Measurements from ENCODE around the gene MAN2C1.
"Not testable (repeated sequence)": the region's sequence is repeated elsewhere in the genome, so short reads cannot be mapped to it uniquely, and the experiment has no call there.

The MAN2C1 gene

DNA sequence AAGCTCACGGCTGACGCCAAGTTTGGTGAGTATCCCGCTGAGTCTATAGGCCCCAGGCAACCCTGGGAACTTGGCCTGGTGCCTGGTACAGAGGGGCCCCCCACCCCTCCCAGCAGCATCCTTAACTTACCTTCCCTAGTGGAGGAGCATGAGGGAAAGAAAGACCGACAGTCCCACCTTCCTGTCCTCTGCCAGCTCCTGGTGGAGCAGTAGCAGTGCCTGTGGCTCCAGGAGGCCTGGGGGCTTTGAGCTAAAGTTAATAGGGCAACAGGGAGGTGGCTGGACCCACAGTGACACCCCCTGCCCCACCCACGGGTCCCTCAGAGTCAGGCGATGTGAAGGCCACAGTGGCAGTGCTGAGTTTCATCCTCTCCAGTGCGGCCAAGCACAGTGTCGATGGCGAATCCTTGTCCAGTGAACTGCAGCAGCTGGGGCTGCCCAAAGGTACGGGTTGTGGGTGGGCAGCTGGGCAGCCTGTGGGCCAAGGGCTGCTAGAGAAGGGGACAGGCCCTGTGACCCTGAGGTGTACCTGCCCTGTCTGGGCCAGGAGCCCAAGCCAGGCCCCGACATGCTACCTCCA is 29.7 kb downstream of the MAN2C1 start:
- CTCF ChIA-PET, result no interaction called here
- DNase-seq (ENCODE audit: extremely low spot score), result no peak
- TF ChIP-seq FOXM1 (IDR thresholded peaks at IDR 0.05; ENCODE audit: borderline replicate concordance), result no peak
- no peak for TF ChIP-seq ELF4 (IDR thresholded peaks at IDR 0.05)
- no peak for TF ChIP-seq BHLHE40 (IDR thresholded peaks at IDR 0.05; ENCODE audit: borderline replicate concordance)
- no peak for TF ChIP-seq L3MBTL2 (conservative IDR thresholded peaks at IDR 0.05)
- no peak for TF ChIP-seq HDGF (IDR thresholded peaks at IDR 0.05; ENCODE audit: borderline replicate concordance)
- no peak for TF ChIP-seq NFRKB (IDR thresholded peaks at IDR 0.05)
- TF ChIP-seq LEF1 (IDR thresholded peaks at IDR 0.05; ENCODE audit: borderline replicate concordance), result no peak
- TF ChIP-seq FOXK2 (IDR thresholded peaks at IDR 0.05), result no peak
- no peak for TF ChIP-seq FOXA1 (IDR thresholded peaks at IDR 0.05)
- TF ChIP-seq SP1 (IDR thresholded peaks at IDR 0.05), result no peak
- TF ChIP-seq ZNF384 (IDR thresholded peaks at IDR 0.05), result no peak
- POLR2A ChIA-PET, result no interaction called here

GRCh38 chr15:75335705-75336355 is 32.6 kb downstream of the MAN2C1 start, which contains the start of gene COMMD4:
Gene COMMD4 (plus strand): TSS chr15:75336063. CDS start chr15:75336090, 27 bp downstream.
- ChIA-PET CTCF (interaction anchor here (1.7 kb wide), 1 partner anchor 32 kb away, joined by 9 read pairs; no protein-coding TSS in a partner anchor), POLR2A (interaction anchor here (0.7 to 2.6 kb wide), 7 partner anchors 12 to 227 kb away, joined by 3 to 17 read pairs (median 3); partner anchors contain the start of genes MAN2C1 and NEIL1)
- peak; percentile 81 for DNase-seq (ENCODE audit: extremely low spot score)
- TF ChIP-seq NFRKB (IDR thresholded peaks at IDR 0.05), result peak; percentile 65; the same call in 1 of the 2 replicates
- TF ChIP-seq SUZ12 (IDR thresholded peaks at IDR 0.05), result no peak
- TF ChIP-seq ELF4 (IDR thresholded peaks at IDR 0.05), result peak; percentile 26; the same call in 1 of the 2 replicates
- no peak for TF ChIP-seq TARDBP (IDR thresholded peaks at IDR 0.05)
- TF ChIP-seq L3MBTL2 (conservative IDR thresholded peaks at IDR 0.05), result peak; percentile 99

DNA sequence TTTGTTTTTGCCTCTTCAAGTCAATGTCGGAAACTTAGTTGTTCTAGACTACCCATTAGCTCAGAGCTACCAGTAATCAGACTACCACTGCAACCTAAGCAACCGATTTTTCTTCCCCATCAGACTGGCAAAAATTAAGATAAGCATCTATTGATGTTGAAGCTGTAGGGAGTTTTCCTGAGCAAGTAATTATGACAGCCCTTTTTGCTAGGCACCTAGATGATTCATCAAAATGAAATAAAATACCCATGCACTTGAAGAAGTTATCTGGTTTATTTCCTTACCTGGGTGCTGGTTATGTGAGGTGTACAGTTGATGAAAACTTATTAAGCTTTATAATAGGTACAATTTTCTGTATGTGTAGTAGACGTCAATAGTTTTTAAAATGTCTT is 33.1 kb downstream of the MAN2C1 start:
- DNase-seq (ENCODE audit: extremely low spot score), result no peak
- POLR2A ChIA-PET, result interaction anchor here (0.7 to 2.6 kb wide), 8 partner anchors 13 to 227 kb away, joined by 3 to 17 read pairs (median 3); partner anchors contain the start of genes MAN2C1 and NEIL1
- CTCF ChIA-PET, result interaction anchor here (1.7 kb wide), 1 partner anchor 33 kb away, joined by 9 read pairs; no protein-coding TSS in a partner anchor
- TF ChIP-seq LEF1 (IDR thresholded peaks at IDR 0.05; ENCODE audit: borderline replicate concordance) (no peak), TARDBP (IDR thresholded peaks at IDR 0.05) (no peak), ARNT (IDR thresholded peaks at IDR 0.05) (no peak), ELF4 (IDR thresholded peaks at IDR 0.05) (no peak), BHLHE40 (IDR thresholded peaks at IDR 0.05; ENCODE audit: borderline replicate concordance) (no peak)

DNA sequence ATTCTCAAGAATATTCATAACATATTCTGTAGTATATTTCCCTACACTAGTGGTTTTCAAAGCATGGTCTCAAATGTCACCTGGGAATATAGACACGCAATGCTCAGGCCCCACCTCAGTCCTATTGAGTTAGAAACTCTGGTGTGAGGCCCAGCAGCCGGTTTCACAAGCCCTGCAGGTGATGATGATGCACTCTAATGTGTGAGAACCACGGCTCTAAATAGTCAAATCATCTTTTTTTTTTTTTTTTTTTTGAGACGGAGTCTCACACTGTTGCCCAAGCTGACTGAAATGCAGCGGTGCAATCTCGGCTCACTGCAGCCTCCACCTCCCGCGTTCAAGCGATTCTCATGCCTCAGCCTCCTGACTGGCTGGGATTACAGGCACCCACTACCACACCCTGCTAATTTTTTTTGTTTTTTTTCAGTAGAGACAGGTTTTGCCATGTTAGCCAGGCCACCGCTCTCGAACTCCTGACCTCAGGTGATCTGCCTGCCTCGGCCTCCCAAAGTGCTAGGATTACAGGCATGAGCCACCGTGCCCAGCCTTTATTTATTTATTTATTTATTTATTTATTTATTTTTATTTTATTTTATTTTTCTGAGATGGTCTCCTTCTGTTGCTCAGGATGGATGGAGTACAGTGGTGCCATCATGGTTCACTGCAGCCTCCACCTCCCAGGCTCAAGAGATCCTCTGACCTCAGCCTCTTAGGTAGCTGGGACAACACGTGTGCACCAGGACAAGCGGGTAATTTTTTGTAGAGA is 34.6 kb downstream of the MAN2C1 start:
- POLR2A ChIA-PET, result interaction anchor here (2.3 kb wide), 1 partner anchor 14 kb away, joined by 13 read pairs; the partner anchor contains the start of gene NEIL1

GRCh38 chr15:75332093-75332492 is 36.3 kb downstream of the MAN2C1 start:
- DNase-seq (ENCODE audit: extremely low spot score); POLR2A ChIA-PET; CTCF ChIA-PET: not testable (repeated sequence)

More for the DNA sequence above, 34.6 kb downstream of the MAN2C1 start:
- not testable (repeated sequence) for DNase-seq (ENCODE audit: extremely low spot score)
- CTCF ChIA-PET, result interaction anchor here (0.7 to 1.7 kb wide), 2 partner anchors 34 to 305 kb away, joined by 3 to 9 read pairs; no protein-coding TSS in a partner anchor

GRCh38 chr15:75329571-75329970 is 38.8 kb downstream of the MAN2C1 start:
- no peak for DNase-seq (ENCODE audit: extremely low spot score)
- TF ChIP-seq NFRKB (IDR thresholded peaks at IDR 0.05) (no peak), FOXA1 (IDR thresholded peaks at IDR 0.05) (no peak), LEF1 (IDR thresholded peaks at IDR 0.05; ENCODE audit: borderline replicate concordance) (no peak), ARNT (IDR thresholded peaks at IDR 0.05) (no peak), ZNF384 (IDR thresholded peaks at IDR 0.05) (no peak), TARDBP (IDR thresholded peaks at IDR 0.05) (no peak), SP1 (IDR thresholded peaks at IDR 0.05) (no peak), ELF4 (IDR thresholded peaks at IDR 0.05) (no peak), HDGF (IDR thresholded peaks at IDR 0.05; ENCODE audit: borderline replicate concordance) (no peak), SUZ12 (IDR thresholded peaks at IDR 0.05) (no peak), BHLHE40 (IDR thresholded peaks at IDR 0.05; ENCODE audit: borderline replicate concordance) (no peak), CTBP1 (IDR thresholded peaks at IDR 0.05; ENCODE audit: borderline replicate concordance) (no peak), FOXK2 (IDR thresholded peaks at IDR 0.05) (no peak), L3MBTL2 (conservative IDR thresholded peaks at IDR 0.05) (no peak), PKNOX1 (IDR thresholded peaks at IDR 0.05) (no peak), FOXM1 (IDR thresholded peaks at IDR 0.05; ENCODE audit: borderline replicate concordance) (no peak)
- CTCF ChIA-PET, result interaction anchor here (0.8 to 1.3 kb wide), 2 partner anchors 10 to 38 kb away, joined by 4 read pairs; no protein-coding TSS in a partner anchor
- POLR2A ChIA-PET, result no interaction called here

DNA sequence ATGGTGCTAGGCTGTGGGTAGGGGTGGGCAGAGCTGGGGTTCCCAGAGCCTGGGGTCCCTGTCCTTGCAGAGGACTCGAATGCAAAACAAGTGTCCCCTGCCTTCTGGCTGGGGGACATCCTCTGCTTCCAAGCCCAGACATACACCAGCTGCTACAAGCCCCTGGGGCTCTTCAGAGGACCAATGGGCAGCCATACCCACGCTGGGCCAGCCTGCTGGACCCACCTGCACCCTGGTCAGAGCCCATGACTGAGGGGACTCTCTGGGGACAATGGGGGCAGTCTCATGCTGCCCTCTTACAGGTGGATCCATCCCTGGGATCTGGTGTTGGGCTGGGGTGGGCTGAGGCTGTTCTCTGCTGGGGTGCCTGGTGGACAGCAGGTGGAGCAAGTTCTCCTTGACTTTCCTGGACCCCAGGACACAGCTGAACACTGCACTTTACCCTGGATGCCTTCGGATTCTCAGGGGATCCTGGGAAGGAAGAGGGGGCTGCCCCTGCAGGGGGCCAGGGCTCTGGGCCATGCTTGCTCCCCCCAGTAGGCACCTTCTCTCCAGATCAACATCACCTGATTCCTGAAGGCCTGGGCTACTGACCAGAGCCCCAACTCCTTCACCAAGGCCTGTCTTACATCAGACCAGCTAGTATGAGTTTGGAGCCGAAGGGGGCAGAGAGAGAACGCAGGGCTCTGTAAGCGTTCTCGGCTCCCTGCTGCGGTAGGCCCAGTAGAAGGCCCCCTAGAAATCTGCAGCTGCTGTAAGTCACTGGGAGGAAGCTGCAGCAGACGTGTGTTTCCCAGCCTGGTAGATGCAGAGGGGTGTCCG is 39.7 kb downstream of the MAN2C1 start:
- TF ChIP-seq FOXM1 (IDR thresholded peaks at IDR 0.05; ENCODE audit: borderline replicate concordance) (no peak), FOXA1 (IDR thresholded peaks at IDR 0.05) (no peak), ARNT (IDR thresholded peaks at IDR 0.05) (no peak), SP1 (IDR thresholded peaks at IDR 0.05) (no peak), CTBP1 (IDR thresholded peaks at IDR 0.05; ENCODE audit: borderline replicate concordance) (no peak), LEF1 (IDR thresholded peaks at IDR 0.05; ENCODE audit: borderline replicate concordance) (no peak), NFRKB (IDR thresholded peaks at IDR 0.05) (no peak), HDGF (IDR thresholded peaks at IDR 0.05; ENCODE audit: borderline replicate concordance) (no peak), L3MBTL2 (conservative IDR thresholded peaks at IDR 0.05) (no peak), ELF4 (IDR thresholded peaks at IDR 0.05) (no peak), FOXK2 (IDR thresholded peaks at IDR 0.05) (no peak), SUZ12 (IDR thresholded peaks at IDR 0.05) (no peak), ZNF384 (IDR thresholded peaks at IDR 0.05) (no peak), TARDBP (IDR thresholded peaks at IDR 0.05) (no peak), BHLHE40 (IDR thresholded peaks at IDR 0.05; ENCODE audit: borderline replicate concordance) (no peak), PKNOX1 (IDR thresholded peaks at IDR 0.05) (no peak)
- ChIA-PET POLR2A (no interaction called here), CTCF (interaction anchor here (1.3 kb wide), 1 partner anchor 9 kb away, joined by 4 read pairs; no protein-coding TSS in a partner anchor)
- no peak for DNase-seq (ENCODE audit: extremely low spot score)
